HG02885 (cell line): ENCODE measurements around the gene FAM174A.
"Not testable (repeated sequence)": the region's sequence is repeated elsewhere in the genome, so short reads cannot be mapped to it uniquely, and the experiment has no call there.

Source experiments
- ATAC-seq: cut with Tn5 transposase; IDR thresholded peaks from one replicate; pipeline ENCODE4 v1.9.1; 2021; ENCODE audit warnings: mild to moderate bottlenecking; ENCODE audit not compliant: unreplicated experiment, poor library complexity

The FAM174A gene

DNA sequence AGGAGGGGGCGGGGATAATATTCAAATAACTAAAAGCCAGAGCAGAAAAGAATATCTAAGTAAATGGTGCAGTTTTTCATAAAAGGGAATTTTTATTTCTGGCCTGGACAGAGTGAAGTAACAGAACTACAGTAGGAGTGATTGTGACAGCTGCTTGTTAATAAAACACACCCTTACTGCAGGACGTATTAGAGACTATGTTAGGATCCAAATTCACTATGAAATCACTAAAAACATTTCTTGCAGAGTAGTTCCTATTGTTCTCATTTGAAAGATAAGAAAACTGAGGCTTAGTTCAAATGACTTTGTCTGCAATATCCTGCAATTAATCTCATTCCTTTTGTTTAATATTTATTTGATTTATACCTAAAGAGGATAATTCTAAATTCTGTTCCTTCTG, 39.5 kb downstream of the FAM174A start:
- no peak for ATAC-seq

DNA sequence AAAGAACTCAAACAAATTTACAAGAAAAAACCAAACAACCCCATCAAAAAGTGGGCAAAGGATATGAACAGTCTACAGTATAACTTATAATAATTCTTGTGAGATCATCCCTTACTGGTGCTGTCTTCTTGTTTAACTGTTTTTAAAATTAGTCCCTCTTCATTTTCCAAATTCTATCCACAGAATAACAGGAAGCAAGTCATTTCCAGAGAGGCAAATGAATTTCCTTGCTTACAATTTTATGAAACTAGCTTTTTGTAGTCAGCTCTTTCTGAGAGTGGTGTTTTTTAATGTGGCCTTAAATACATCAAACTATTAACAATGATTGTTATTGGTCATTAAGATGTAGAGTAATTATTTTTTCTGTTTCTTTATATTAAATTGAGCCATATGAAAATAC, 40.6 kb downstream of the FAM174A start:
- ATAC-seq: no peak

DNA sequence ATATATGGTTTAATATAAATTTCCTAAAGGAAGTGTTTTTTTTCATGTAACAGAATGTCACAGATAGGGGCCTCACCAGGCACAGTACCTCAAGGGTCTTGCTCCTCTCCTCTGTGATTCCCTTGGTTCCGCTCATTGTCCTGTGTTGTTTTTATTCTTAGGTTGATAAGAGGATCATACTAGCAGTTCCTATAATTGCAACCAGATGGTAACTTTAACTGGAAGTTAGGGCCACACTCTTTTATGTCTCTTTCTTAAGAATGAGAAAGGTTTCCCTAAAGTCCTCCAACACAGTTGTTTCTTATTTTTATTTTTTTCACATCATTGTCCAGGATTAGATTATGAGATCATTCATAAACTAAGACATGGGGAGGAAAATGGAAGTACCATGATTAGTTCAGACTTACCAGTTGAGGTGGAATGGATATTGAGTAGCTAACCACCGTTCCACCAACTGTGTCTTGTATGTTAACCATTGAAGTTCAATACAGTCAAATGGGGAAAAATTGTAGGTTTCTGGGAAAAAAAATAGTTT, 41.1 kb downstream of the FAM174A start:
- no peak for ATAC-seq

DNA sequence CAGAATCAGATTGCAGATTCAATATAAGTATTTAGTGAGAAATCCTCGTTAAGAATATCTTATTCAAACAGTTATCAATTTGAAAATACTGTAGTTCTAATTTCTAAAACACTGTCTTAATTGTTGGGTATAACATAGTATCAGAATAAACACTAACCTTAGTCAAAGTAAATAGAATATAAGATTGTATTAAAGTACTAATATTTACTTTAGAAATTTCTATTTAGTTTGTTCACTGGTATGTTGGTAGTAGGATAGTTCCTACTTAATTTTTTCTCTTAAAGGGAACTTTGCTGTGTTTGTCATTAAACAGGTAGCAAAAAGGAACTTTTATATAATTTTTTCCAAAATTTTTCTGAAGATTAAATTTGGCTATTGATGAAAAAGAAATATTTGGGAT, 42.3 kb downstream of the FAM174A start:
- ATAC-seq: no peak

DNA sequence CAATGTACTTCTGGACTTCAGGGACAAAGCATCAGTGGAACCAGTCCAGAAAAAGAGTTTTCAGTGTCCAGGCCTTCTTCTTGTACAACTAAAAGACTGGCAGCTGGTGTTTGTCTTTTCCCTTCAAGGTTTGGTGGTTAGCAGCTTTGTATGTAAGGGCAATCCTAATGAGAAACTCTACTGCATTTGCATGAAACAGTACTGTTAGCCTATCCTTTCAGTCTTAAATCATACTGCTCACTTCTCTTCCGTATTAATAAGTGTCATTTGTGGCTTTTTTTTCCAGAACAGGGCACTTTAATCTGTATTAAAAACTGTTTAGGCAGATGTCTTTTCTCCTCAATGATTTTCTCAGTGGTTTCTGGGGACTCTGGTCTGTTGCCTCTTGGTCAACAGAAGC, 48.9 kb downstream of the FAM174A start:
- ATAC-seq: peak; percentile 93

DNA sequence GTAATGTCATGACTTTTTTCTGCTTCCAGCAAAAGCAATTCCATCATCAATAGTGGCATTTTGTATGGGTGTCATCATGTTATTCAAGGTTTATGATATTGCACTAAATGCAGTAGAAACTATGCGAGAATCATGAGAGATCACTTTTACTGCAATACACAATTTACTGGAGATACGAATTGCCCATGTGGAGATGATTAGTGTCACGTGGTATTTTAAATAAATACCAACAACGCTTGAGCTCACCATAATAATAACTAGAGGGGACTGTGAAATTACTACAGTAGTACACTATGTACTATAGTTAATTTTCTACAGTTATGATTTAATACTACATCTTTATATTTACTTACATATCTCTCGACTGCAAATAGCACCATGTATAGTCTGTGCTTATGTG, 49.7 kb downstream of the FAM174A start:
- ATAC-seq: no peak

DNA sequence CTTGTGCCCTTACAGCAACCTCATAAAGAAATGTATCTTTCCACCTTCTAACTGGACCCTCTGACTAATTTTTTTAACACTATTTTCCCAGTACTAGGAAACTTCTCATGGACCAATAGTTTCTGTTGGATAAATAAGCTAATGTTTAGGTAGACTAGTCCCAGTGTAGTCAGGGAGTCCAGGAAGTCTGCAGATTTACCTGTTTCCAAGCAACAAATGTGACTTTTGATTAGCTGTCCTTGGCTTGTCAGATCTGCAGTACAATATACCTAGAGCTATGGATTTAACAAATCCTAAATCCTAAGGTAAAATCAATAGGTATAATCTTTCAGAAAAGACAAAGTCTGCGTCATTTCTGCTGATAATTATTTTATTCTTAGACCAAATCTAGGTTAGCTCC, 55.7 kb downstream of the FAM174A start:
- no peak for ATAC-seq

DNA sequence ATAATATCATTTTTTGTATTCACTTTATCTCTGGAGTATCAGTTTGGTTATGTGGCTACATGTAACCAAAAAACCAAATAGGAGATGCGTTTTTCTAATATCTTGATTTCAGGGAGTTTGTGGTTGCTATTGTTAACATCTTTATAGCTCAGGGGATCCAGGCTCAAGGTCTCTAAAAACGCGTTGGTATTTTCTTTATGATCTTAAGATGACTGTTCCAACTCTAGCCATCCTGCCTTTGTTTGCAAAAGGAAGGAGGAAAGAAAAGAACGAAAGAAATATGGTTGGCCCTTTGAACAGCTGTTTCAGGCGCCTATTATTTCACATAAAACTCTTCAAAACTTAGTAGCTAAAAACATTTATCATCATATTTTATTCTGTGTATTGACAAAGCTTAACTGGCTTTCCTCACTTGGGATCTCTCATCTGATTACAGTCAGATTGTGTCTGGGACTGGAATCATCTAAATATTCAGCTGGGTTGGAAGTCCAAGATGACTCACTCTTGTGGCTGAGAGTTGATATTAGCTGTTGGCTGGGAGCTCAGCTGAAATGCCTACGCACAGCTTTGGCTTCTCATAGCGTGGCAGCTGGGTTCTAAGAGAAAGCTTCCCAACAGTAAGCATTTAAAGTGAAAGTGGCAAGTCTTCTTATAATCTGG, 60.1 kb downstream of the FAM174A start:
- no peak for ATAC-seq

DNA sequence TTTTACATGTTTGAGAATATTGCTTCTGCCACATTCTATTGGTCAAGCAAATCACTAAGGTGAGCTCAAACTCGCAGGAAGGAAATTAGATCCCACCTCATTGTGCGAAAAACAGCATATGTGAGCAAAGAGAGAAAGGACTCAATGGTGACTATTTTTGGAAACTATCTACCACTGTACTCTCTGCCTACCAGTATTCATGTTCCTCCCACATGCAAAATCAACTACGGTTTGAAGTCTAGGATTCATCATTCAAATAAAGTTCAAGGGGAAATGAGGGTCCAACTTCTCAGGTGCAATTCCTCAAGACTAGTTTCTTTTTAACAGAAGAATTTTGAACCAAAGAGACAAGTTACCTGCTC, 60.6 kb downstream of the FAM174A start:
- no peak for ATAC-seq

DNA sequence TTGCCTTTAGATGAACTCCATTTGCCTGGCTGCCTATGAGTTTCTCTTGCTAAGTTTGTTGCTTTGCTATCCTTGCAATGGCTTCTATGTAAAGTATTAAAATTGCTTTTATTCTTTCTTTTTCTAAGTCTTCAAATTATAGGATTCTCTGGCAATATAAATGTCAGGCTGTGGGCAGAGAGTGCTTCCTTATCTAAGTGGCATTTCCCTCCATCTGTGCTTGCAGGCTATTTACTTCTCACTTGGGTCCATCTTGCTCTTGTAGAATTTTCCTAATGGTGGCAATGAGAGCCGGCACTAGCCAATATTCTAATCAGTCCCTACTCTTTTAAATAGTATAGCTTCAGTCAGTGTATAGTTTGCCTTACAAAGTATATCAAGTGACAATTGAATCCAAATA, 63.3 kb downstream of the FAM174A start:
- ATAC-seq: no peak

DNA sequence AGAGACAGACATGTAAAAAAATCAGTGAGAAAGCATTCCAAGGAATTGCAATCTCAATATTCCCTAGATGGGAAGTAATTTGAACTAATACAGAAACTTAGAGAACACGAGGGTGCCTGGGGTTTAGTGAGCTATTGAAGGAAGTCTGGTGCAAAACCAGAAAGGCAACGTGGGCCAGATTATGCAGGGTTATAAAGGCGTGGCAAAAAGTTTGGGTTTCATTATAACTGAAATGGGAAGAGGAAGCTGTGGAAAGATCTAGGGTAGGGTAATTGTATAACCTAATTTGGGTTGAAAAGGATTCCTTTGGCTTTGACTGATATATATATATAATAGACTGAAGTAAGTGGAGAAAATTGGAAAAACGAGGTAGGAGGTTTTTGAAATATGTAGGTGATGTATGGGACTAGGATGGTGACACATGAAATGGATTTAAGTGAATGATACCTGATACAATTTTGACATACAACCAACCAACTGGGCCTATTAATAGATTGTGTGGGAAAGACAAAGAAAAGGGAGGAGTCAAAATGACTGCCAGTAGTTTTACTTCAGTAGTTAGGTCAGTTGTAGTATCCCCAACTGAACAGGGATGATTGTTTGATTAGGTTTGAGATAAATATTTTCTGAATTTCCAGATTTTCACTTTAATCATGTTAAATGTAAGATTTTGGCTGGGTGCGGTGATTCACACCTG, 65.3 kb downstream of the FAM174A start:
- no peak for ATAC-seq

DNA sequence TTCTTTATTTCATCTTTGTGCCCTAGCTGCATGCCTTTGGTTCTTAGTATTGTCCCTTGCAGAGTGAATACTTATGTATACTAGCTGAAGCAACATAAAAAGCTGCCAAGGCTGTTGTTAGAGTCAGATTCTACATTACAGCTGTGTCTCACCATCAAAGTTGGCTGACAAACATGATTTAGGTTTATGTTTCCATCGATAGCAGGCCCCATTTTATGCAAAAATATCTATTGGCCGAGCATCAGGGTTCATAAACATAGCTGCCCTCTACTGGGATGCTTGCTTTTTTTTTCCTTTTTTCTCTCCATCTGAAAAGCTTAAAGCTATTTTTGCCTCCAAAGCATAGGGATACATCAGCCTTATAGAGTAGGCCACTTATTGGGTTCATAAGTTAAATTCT, 68.0 kb downstream of the FAM174A start:
- no peak for ATAC-seq

DNA sequence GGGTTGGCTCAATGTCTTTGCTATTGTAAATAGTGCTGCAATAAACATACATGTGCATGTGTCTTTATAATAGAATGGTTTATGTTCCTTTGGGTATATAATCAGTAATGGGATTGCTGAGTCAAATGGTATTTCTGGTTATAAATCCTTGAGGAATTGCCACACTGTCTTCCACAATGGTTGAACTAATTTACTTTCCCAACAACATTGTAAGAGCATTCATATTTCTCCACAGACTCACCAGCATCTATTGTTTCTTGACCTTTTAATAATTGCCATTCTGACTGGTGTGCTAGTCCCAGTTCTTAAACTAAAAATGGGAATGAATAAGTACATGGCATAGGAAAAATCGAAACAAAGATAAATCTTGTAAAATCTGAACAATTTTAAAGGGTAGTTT, 68.8 kb downstream of the FAM174A start:
- not testable (repeated sequence) for ATAC-seq

DNA sequence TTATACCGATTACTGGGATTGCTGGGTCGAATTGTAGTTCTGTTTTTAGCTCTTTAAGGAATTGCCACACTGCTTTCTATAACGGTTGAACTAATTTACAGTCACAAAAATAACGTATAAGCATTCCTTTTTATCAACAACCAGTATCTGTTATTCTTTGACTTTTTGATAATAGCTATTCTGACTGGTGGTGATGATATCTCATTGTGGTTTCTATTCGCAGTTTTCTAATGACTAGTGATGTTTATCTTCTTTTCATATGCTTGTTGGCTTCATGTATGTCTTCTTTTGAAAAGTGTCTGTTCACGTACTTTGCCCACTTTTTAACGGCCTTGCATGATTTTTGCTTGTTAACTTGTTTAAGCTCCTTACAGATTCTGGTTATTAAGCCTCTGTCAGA, 74.4 kb downstream of the FAM174A start:
- ATAC-seq: no peak

DNA sequence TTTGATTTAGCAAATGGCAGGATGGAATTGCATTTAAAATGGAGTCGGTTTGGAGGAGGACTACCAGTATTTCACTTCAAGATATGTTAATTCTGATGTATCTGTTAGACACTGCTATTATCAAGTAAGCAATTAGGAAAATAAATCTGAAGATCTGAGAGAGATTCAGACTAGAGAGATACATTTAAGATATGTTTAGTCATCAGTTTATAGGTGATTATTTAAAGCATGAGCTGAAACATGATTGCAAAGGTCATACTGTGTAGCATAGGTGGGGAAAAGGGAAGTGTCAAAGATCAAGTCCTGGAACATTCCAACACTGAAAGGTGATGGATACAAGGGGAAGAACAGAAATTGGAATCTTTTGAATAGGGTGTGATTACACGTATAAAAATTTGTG, 79.1 kb downstream of the FAM174A start:
- ATAC-seq: no peak

DNA sequence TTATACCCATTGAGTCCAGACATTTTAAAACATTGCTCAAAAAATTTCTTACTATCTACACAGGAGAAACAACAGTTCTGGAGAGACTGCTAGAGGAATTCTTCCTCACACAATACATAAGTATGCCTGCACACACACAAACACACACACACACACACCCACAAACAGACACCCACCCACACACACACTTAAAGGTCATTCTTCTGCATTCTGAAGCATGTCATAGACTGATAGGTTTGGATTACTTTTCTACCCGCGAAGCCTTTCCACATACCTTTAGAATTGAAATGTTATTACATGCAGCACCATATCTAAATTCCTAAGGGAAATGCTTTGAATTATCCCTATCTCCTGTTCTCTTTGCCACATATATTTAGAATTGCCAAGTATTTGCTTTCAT, 80.2 kb downstream of the FAM174A start:
- no peak for ATAC-seq

DNA sequence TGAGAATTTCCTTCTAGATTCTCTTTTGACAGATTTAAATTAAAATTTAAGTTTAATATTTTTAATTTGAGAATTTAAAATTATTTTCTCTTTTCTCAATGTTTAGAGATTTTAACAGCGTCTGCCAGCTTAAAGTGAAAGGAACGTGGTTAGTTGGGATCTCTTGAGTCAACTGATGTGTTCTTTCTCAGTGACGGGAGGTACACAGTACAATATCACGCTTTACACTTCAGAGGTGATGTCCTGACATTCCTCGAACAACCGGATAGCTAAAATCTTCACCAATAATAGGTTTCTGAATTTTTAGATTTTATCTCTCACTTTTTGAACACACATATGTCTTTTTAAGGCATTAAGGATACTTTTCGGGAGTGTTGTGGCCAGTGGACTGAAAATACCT, 81.1 kb downstream of the FAM174A start:
- ATAC-seq: no peak

DNA sequence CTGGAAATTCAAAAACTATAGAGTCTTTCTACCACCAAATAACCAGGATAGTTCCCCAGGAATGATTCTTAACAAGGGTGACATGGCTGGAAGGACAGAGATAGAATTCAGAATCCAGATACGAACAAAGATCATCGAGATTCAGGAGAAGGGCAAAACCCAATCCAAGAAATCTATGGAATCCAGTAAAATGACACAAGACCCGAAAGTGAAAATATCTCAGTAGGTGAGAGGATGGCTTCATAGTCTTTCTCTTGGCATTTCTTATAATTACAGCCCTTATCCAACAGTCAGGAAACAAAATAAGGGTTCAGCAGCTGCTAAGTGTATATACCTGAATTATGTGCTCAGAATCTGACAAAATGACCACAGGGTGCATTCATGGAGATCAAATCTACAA, 81.8 kb downstream of the FAM174A start:
- ATAC-seq: no peak

DNA sequence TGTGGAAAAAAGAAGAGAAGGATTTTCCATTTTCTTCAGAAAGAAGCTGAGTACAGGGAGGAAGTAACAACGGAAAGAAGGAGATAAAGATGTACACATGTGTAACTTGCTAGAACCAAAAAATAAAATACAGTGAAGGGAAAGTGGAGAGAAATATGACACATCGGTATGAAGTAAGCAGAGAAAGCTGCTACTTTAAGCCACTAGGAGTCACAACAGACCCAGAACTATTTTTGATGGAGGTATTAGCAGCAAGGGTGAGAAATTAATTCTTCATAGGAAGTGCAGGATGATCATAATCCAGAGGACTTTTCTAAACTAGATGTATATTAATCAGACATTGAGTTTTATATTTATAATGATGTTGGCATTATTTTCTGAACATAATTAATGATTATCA, 88.5 kb downstream of the FAM174A start:
- peak; percentile 96 for ATAC-seq

DNA sequence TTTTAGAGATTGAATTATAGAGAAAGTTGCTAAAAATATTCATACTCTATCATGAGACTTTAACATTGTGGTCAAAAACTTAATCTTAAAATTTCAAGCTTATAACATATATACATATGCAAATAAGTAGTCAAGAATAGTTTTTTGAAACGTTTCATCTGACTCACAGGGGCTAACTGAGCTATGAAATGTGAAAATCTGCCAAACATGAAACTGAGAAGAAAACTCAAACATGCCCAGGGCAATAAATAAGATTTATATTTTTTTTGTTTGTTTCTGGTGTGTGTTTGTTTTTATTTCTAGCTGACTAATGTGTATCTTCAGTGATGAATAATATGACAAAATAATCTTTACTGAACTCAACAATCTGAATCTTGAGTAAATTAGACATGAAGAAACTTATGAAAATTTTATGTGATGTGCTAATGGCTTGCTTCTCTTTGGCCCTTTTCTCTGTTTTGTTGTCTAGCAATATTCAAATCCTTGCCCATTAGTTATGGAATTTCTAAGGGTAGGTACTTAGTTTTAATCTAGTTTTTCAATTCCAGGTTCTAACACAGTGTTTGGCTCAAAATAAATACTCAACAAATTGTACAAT, 99.9 kb downstream of the FAM174A start:
- peak; percentile 78 for ATAC-seq
